PFSK-1 (cell line): ENCODE measurements around the gene FAM163B.

Experiments used
- POLR2AphosphoS5 ChIP-seq: IDR thresholded peaks from 2 replicates; pipeline ENCODE4 v1.6.1; 2012; ENCODE audit warnings: low read depth, mild to moderate bottlenecking, control low read depth, low read length, moderate library complexity
- SIN3A ChIP-seq: IDR thresholded peaks from 2 replicates; pipeline ENCODE4 v1.6.1; 2012; ENCODE audit warnings: mild to moderate bottlenecking, low read length, moderate library complexity, borderline replicate concordance; ENCODE audit not compliant: insufficient read depth
- TAF1 ChIP-seq: IDR thresholded peaks from 2 replicates; pipeline ENCODE4 v1.6.1; 2012; ENCODE audit warnings: low read length, control low read depth, borderline replicate concordance; ENCODE audit not compliant: insufficient read depth
- TF ChIP-seq, protein P1 (sequence below), 2 experiments: IDR thresholded peaks; 2 replicates each; pipeline versions ENCODE4 v1.6.1 to v1.8.0; 2011 to 2012; ENCODE audit warnings: low read depth in 2 of 2, low read length in 2 of 2, control low read depth in 1 of 2, inconsistent platforms in 1 of 2, mild to moderate bottlenecking in 1 of 2, moderate library complexity in 1 of 2; ENCODE audit not compliant: insufficient read depth in 1 of 2

DNA sequence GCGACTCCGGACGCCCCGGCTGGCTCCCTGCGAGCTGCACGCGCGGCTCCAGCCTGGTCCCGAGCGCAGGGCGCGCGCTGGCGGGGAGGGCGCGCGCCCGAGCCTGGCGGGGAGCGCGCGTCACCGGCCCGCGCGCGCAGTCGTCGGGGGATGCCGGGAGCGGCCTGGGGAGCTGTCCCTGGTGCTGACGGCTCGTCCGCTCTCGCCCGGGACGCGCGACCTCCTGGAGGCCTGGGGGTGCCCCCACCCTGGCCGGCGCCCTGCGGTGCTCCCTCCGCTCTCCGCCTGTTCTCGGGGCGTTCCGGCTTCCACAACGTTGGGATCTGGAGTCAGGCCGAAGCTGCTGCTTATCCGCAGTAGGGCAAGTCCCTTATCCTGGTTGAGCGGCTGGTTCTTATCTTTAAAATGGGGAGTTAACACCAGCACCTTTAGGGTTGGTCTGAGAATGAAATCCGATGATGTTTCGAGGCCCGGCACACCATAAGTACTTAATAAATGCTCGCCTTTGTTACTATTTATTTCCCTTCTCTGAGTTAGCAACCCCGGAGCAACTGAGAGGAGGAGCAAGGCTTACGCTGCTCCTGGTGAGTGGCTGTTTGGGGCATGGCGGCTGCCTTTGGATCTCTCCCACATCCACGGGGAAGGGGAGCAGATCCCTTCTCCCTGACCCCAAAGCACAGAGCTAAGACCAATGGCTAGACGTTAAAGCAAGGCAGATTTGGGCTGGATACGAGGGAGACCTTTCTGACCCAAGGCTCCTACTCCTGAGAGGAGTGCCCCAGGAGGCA is at the start of gene FAM163B:
- TF ChIP-seq POLR2AphosphoS5, result no peak
- TF ChIP-seq, protein P1, sequence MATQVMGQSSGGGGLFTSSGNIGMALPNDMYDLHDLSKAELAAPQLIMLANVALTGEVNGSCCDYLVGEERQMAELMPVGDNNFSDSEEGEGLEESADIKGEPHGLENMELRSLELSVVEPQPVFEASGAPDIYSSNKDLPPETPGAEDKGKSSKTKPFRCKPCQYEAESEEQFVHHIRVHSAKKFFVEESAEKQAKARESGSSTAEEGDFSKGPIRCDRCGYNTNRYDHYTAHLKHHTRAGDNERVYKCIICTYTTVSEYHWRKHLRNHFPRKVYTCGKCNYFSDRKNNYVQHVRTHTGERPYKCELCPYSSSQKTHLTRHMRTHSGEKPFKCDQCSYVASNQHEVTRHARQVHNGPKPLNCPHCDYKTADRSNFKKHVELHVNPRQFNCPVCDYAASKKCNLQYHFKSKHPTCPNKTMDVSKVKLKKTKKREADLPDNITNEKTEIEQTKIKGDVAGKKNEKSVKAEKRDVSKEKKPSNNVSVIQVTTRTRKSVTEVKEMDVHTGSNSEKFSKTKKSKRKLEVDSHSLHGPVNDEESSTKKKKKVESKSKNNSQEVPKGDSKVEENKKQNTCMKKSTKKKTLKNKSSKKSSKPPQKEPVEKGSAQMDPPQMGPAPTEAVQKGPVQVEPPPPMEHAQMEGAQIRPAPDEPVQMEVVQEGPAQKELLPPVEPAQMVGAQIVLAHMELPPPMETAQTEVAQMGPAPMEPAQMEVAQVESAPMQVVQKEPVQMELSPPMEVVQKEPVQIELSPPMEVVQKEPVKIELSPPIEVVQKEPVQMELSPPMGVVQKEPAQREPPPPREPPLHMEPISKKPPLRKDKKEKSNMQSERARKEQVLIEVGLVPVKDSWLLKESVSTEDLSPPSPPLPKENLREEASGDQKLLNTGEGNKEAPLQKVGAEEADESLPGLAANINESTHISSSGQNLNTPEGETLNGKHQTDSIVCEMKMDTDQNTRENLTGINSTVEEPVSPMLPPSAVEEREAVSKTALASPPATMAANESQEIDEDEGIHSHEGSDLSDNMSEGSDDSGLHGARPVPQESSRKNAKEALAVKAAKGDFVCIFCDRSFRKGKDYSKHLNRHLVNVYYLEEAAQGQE (IDR thresholded peaks at IDR 0.05; ENCODE audit: insufficient read depth in 1 of 2, low read depth in 2 of 2, low read length in 2 of 2), result peak; percentile 94 to 98
- no peak for TF ChIP-seq SIN3A
- no peak for TF ChIP-seq TAF1
